CD4-positive, alpha-beta T cell treated with Interleukin-2 at 100 ng/mL for 4 hours (primary cell): ENCODE results near the gene PLD3.

Source experiments
- DNase-seq: peaks from one replicate; pipeline ENCODE4 v3.0.0-alpha.2; 2020; ENCODE audit warnings: low spot score

The PLD3 gene

GRCh38 chr19:40348125-40348913, at the start of gene PLD3, which contains the start of gene C19orf47:
Gene PLD3 (plus strand): TSS chr19:40348695. CDS start chr19:40366484, 17,789 bp downstream.
Gene C19orf47 (minus strand): TSS chr19:40348397. CDS start chr19:40341857, 6,540 bp downstream.
- peak; percentile 99 for DNase-seq

- DNase-seq = no peak
These were observed 47.8 kb upstream of the PLD3 start for GRCh38 chr19:40300668-40301067.

GRCh38 chr19:40302224-40303011, 46.1 kb upstream of the PLD3 start:
- no peak for DNase-seq

- no peak for DNase-seq
These were observed 44.7 kb upstream of the PLD3 start for GRCh38 chr19:40303765-40304164.

DNA sequence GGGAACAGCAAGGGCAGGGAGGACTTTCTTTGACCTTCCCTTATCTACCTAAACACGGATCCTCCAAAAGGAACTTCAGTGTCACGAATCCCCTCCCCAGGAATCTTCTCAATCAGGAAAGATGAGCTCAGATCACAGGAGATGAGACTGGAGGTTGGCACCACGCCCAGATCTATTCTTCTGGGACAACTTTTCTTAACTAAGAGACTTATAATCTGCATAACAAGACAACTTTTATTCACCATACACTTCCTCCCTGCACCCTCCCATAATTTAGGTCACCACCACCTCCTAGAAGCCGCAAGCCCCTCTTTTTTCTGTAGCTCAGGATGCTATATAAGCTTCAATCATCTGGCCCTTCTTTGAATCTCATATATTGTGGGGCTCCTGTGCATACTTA, 44.2 kb upstream of the PLD3 start:
- DNase-seq = no peak

GRCh38 chr19:40305403-40305802, 43.1 kb upstream of the PLD3 start:
- DNase-seq = peak; percentile 76

DNA sequence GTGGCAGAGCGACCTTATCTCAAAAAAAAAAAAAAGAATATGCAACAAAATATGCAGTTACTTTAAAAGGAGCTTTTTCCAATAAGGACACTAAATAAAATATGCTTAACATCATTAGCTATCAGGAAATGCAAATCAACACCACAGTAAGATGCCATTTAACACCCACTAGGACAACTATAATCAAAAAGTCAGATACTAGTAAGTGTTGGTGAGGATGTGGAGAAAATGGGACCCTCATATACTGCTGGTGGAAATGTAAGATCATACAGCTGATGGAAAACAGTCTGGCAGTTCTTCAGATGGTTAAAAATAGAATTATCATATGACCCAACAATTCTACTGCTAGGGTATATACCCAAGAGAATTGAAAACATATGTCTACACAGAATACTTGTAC, 38.8 kb upstream of the PLD3 start:
- no peak for DNase-seq

DNA sequence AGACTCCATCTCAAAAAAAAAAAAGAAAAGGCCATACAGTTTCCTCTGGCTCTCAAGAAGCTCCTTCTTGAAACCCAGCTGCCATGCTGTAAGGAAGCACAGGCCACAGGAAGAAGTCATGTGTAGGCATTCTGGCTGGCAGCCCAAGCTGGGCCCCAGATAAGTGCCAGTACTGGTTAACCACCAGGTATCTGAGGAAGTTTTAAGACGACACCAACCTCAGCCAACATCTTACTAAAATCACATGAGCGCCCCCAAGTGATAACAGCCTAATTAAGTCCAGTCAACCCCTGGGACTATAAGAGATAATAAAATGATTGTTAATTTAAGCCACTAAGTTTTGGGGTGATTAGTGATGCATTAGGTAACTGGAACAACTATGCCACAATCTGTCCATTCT, 36.0 kb upstream of the PLD3 start:
- no peak for DNase-seq

- DNase-seq = no peak
These were observed 35.1 kb upstream of the PLD3 start for GRCh38 chr19:40313229-40313983.

DNA sequence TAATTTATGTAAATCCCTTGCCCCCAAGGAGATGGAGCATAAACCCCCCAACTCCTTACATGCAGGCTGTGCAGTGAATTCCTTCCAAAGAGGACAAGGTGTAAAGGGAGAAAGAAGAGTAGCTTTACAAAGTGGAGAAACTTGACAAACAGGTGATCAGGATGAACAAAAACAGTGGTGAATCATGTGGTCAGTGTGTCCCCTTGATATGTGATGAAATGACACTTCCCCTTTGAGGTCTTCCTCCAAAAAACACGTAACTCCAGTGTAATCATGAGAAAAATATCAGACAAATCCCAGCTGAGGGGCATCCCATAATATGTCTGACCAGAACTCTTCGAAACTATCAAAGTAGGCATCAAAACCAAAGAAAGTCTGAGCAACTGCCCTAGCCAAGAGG, 33.8 kb upstream of the PLD3 start:
- DNase-seq = no peak

DNA sequence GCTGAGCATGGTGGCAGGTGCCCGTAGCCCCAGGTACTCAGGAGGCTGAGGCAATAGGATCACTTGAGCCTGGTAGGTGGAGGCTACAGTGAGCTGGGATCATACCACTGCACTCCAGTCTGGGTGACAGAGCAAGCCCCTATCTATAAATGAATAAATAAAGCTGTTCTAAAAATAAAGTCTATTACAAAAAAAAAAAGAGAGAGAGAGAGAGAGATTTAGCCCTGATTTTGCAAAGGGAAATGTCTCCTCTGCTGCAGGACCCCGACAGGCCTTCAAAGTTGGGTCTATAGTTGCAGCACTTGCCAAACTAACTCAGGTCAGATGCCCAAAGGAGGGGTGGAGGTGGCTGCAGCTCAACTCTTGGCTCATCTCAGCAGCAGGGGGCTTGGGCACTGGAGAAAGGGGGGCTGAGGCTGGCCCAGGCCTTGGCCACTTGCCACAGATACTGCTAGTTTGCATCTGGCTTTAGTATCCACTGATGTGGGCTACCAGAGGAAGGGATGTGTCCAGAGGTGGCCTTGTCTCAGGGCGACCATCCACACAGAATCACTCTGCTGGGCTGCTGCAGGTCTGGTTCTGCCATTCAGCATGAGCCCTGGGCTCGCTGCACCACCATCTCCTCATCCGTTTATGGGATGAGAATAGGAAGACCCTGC, 32.6 kb upstream of the PLD3 start:
- DNase-seq = no peak

DNA sequence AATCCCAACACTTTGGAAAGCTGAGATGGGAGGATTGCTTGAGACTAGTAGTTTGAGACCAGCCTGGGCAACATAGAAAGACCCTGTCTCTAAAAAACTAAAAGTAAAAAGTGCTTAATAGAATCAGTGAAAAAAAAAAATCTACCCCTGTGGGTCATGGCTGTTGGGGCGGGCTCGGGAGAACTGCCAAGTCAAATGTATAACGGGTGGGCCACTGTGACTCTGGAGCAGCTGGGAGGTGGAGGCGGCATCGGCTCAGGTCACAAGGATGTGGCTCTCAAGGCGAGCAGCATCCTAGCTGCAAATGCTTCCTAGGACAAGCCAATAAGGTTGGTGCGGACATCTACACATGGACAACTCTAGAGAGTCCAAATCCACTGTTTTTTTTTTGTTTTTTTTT, 31.2 kb upstream of the PLD3 start:
- no peak for DNase-seq

- no peak for DNase-seq
These were observed 27.9 kb upstream of the PLD3 start for GRCh38 chr19:40320558-40320935.

- DNase-seq = no peak
These were observed 27.4 kb upstream of the PLD3 start for GRCh38 chr19:40321076-40321475.

GRCh38 chr19:40321566-40322270, 26.8 kb upstream of the PLD3 start:
- DNase-seq = no peak

GRCh38 chr19:40322271-40322610, 26.3 kb upstream of the PLD3 start:
- no peak for DNase-seq

DNA sequence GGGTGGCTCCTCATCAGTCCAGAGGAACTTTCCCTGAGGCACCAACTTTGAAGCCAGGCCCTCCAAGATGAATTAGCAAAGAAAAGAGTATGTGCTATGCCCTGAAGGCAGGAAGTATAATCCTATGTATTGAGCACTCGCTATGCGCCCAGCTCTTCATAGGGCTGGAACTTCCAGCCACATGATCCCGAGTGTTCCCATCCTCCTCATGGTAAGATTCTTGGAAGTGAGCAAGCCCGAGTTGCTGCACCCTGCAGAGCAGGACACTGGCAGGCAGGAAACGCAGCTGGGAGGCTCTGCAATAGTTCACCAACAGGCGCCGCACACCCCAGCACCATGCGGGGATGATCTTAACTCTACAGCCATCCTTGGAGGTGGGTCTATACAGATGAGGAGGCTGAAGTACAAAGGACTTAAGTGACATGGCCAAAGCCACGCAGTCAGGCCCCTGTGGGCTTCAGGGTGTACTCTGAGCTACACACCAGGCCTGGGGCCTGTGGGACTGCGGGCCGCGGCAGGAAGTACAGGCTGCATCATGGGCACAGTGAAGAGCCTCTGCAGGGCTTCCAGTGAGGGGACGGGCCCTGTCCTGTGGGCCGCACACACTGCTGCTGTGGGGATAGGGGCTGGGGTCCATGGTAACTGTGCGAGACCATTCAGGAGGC, 25.4 kb upstream of the PLD3 start:
- DNase-seq = no peak

DNA sequence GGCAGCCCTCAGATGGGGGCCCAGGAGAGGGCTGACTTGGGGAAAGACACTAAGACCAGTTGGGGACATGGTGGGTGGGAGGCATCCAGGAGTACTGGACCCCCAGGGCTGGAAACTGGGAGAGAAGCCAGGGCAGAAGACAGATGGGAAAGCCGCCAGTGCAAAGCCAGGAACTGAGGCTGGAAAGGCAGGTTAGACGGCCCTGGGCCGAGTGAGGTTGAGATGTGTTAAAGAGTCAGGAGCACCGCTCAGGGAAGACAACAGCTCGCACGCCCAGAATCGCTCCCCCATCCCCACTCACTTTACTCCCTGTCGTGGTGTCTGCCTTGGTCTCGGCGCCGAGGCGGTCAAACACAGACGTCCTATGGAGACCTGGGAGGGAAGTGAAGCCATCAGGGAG, 24.8 kb upstream of the PLD3 start:
- DNase-seq = no peak

GRCh38 chr19:40326201-40326600, 22.3 kb upstream of the PLD3 start:
- no peak for DNase-seq

GRCh38 chr19:40331052-40331451, 17.4 kb upstream of the PLD3 start:
- DNase-seq = no peak

GRCh38 chr19:40332669-40333068, 15.8 kb upstream of the PLD3 start:
- DNase-seq = no peak
